Prostate gland (tissue), 1 donor: ENCODE data around the gene FN3K.

ENCODE experiments used
- POLR2A ChIP-seq: fragments of 450-650 bp; IDR thresholded peaks from one replicate; pipeline ENCODE4 v1.6.1; 2016; ENCODE audit warnings: antibody characterized with exemption, mild to moderate bottlenecking
- POLR2AphosphoS5 ChIP-seq: sonication (generic); formaldehyde crosslinking; IDR thresholded peaks from one replicate; pipeline ENCODE4 v1.6.1; 2017; ENCODE audit warnings: antibody characterized with exemption

DNA sequence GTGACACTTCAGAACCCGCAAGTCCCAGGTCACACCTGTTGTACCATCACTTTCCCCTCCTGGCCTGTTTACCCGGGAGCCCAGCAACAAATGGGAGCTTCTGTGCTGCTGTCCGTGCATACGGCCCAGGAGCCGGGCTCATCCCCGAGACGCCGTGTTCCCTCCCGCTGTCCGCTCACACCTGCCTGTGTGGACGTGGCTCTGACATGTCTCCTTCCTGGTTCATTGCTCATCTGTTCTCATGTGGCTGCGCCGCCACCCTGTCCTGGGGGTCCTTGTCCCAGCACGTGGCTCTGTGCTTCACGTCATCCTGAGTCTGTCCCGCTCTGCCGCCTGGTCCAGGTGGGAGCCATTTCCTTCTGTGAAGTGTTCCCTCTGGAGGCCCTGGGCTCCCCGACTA, 54.4 kb downstream of the FN3K start:
- no peak for TF ChIP-seq POLR2AphosphoS5
- no peak for TF ChIP-seq POLR2A
